Upper lobe of right lung (tissue), 1 donor: Measurements from ENCODE around the gene FAM120B. TPM values are rescaled to one million over a fixed set of nuclear protein-coding genes. Genes with fewer than 3 reads are reported as not detected.
"Not testable (repeated sequence)": the region's sequence is repeated elsewhere in the genome, so short reads cannot be mapped to it uniquely, and the experiment has no call there.

Source experiments
- ATAC-seq: fragments of 200-7000 bp; cut with Tn5 transposase; one replicate; pipeline ENCODE4 v1.9.1; 2020; ENCODE audit warnings: mild to moderate bottlenecking, moderate library complexity
- DNase-seq: peaks from one replicate; pipeline ENCODE4 v3.0.0-alpha.2; 2020
- H3K27ac ChIP-seq: fragments of 200-600 bp; one replicate; pipeline ENCODE4 v1.8.0; 2022
- H3K27me3 ChIP-seq: fragments of 200-600 bp; one replicate; pipeline ENCODE4 v1.8.0; 2022; ENCODE audit warnings: mild to moderate bottlenecking
- H3K36me3 ChIP-seq: fragments of 200-600 bp; one replicate; pipeline ENCODE4 v1.8.0; 2022
- H3K4me1 ChIP-seq: fragments of 200-600 bp; one replicate; pipeline ENCODE4 v1.8.0; 2022
- H3K4me3 ChIP-seq: fragments of 200-600 bp; one replicate; pipeline ENCODE4 v1.8.0; 2022; ENCODE audit warnings: mild to moderate bottlenecking
- H3K9me3 ChIP-seq: fragments of 200-600 bp; one replicate; pipeline ENCODE4 v1.8.0; 2022
- intact Hi-C: fragments of 100-400 bp; cut with DNase I; formaldehyde crosslinking; loops from one replicate; pipeline ENCODE4 v1.11.0; 2022
- total RNA-seq: library from RNA; stranded (reverse); fragmentation: NEBNext Ultra II Directional; extraction: Animal tissue kit (Norgen Biotek cat#: 25700); gene quantifications from one replicate; pipeline ENCODE4 v1.2.1, GENCODE V29; 2021
- TF ChIP-seq, protein P1 (sequence below): fragments of 200-600 bp; IDR thresholded peaks from one replicate; pipeline ENCODE4 v1.8.0; 2022; ENCODE audit warnings: antibody characterized with exemption
- donor health status: DM: no; HTN: yes; CAD: no; lungs with severe emphysema.

Gene FAM120B
- total RNA-seq, 1 donor from 2014 or later, result 26.1 TPM

DNA sequence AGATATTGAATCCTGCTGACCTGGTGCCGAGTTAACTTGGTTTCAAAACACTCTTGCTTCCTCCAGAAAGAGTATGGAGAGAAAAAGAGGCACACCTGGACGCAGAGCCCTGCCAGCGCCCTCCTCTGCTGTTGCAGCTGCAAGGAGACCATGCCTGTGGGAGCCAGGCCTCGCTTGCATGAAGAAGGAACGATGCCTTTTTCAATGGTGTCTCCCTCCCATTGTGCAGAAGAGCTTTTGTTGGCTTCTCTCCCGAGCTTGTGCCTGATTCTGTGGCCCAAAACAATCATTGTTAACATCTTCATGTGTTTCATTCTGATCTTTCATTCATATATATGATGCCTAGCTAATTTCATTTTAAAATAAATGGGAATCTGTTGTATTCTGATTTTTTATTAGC lies 98.1 kb downstream of the FAM120B start:
- Histone ChIP-seq H3K4me1 (no peaks in the 10 kb centered on the region), H3K36me3 (peaks cover 62% of the 10 kb centered on the region), H3K4me3 (no peak overlapping the region), H3K27ac (no peak overlapping the region), H3K27me3 (no peaks in the 10 kb centered on the region), H3K9me3 (no peaks in the 10 kb centered on the region)
- TF ChIP-seq, protein P1, sequence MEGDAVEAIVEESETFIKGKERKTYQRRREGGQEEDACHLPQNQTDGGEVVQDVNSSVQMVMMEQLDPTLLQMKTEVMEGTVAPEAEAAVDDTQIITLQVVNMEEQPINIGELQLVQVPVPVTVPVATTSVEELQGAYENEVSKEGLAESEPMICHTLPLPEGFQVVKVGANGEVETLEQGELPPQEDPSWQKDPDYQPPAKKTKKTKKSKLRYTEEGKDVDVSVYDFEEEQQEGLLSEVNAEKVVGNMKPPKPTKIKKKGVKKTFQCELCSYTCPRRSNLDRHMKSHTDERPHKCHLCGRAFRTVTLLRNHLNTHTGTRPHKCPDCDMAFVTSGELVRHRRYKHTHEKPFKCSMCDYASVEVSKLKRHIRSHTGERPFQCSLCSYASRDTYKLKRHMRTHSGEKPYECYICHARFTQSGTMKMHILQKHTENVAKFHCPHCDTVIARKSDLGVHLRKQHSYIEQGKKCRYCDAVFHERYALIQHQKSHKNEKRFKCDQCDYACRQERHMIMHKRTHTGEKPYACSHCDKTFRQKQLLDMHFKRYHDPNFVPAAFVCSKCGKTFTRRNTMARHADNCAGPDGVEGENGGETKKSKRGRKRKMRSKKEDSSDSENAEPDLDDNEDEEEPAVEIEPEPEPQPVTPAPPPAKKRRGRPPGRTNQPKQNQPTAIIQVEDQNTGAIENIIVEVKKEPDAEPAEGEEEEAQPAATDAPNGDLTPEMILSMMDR, result no peak
- DNase-seq (no peak), ATAC-seq (no peak)
- intact Hi-C loops, result no loop called here

DNA sequence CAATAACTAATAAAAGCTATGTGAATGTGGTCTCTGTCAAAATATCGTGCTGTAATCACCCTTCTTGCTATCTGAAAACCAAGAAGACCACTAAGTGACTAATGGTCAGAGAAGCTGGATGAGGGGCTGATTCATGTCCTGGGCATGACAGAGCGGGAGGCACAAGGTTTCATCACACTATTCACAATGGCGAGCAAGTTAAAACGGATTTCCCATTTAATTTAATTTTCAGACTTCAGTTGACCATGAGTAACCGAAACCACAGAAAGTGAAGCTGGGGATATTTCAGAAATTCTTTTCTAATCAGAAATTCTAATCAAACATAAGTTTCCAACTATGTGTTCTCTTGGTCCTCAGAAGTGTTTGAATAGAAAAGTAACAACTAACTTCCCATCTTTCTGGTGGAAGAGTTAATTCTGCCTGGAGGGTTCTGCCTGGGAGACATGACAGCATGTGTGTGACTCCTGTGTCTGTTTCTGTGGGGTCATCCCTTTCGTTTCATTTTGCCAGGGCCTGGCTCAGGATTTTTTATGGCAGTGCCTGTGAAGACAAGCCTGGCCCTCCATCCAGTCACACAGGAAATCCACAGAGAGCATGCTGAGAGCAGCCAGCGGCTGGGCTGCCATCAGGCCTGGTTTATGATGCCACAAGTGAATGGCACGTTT lies 98.9 kb downstream of the FAM120B start:
- Histone ChIP-seq H3K27ac (no peak overlapping the region), H3K4me3 (no peak overlapping the region), H3K27me3 (no peaks in the 10 kb centered on the region), H3K9me3 (no peaks in the 10 kb centered on the region), H3K4me1 (no peaks in the 10 kb centered on the region), H3K36me3 (peaks cover 58% of the 10 kb centered on the region)
- TF ChIP-seq, protein P1, result no peak
- DNase-seq (no peak), ATAC-seq (no peak)
- intact Hi-C loops, result no loop called here

DNA sequence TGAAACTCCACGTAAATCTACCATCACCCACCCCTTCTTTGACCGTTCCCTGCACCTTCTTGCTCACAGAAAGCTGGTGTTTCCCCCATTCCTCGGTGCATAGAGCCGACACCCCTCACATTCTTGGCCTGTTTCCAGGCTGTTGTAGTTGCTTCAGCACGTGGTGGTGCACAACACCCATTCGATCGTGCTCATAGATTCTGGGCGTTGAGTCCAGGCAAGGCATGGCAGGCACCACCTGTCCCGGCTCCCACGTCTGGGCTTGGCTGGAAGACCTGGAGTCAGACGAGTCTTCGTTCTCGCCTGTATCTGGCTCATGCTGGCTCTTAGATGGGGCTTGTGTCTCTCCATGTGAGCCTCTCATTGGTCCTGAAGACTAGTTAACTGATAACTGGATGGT lies 100.6 kb downstream of the FAM120B start:
- Histone ChIP-seq H3K36me3 (peaks cover 40% of the 10 kb centered on the region), H3K27ac (no peak overlapping the region), H3K4me3 (no peak overlapping the region), H3K27me3 (no peaks in the 10 kb centered on the region), H3K4me1 (no peaks in the 10 kb centered on the region), H3K9me3 (no peaks in the 10 kb centered on the region)
- DNase-seq, result no peak
- no peak for ATAC-seq
- TF ChIP-seq, protein P1, result no peak
- intact Hi-C loops, result no loop called here

DNA sequence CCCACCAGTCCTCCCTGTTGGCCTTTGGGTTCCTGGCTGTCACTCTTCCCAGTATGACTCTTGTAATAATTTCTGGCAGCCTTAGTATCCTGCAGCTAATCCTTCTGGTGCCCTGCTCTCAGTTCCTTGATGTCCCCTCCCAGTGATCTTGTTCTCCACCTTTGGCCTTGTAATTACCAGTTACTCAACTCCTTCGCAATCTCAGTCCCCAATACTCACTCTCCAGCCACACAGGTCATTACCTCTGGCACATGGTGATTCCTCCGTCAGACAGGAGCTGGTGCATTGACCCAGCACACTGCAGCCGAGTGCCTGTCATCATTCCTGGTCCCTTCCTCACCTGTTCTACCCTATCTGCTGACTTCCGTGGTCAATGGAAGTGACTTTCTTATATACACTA lies 101.4 kb downstream of the FAM120B start:
- TF ChIP-seq, protein P1, result no peak
- Histone ChIP-seq H3K27ac (no peak overlapping the region), H3K27me3 (no peaks in the 10 kb centered on the region), H3K9me3 (no peaks in the 10 kb centered on the region), H3K36me3 (peaks cover 34% of the 10 kb centered on the region), H3K4me1 (no peaks in the 10 kb centered on the region), H3K4me3 (no peak overlapping the region)
- intact Hi-C loops, result no loop called here
- no peak for DNase-seq
- ATAC-seq, result no peak

DNA sequence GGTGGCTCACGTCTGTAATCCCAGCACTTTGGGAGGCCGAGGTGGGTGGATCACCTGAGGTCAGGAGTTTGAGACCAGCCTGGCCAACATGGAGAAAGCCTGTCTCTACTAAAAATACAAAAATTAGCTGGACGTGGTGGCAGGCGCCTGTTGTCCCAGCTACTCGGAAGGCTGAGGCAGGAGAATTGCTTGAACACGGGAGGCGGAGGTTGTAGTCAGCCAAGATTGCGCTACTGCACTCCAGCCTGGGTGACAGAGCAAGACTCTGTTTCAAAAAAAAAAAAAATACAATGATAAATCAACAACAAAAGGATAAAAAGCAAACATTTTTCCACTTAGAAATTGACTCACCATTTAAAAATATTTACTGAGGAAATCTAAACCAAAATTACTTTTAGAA lies 103.2 kb downstream of the FAM120B start:
- H3K4me1 ChIP-seq, H3K4me3 ChIP-seq, DNase-seq, H3K27me3 ChIP-seq, H3K27ac ChIP-seq, intact Hi-C loops, ATAC-seq, H3K9me3 ChIP-seq: not testable (repeated sequence)
- H3K36me3 ChIP-seq, result peaks cover 16% of the 10 kb centered on the region

DNA sequence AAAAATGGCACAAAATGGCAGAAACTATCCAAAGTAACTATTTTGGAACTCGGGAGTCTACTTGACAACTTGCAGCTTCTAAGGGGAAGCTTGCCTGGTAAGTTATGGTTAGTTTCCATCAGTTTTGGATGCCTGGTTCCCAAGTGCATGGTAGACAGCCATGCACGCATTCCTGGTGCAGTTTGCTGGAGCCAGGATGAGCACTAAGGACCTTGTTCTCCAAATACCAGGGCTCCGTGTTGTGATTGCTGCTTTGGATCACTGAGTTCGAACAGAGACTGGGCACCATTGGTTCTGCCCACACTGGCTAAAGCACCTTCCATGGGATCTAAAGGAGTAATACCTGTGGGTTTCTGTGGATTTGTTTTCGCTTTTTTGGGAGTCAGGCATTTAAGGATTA lies 103.7 kb downstream of the FAM120B start:
- no peak overlapping the region for H3K4me3 ChIP-seq
- H3K27ac ChIP-seq, result no peak overlapping the region
- TF ChIP-seq, protein P1, result no peak
- H3K4me1 ChIP-seq, result no peaks in the 10 kb centered on the region
- DNase-seq (no peak), ATAC-seq (no peak)
- no peaks in the 10 kb centered on the region for H3K9me3 ChIP-seq
- peaks cover 11% of the 10 kb centered on the region for H3K36me3 ChIP-seq
- intact Hi-C loops, result no loop called here
- H3K27me3 ChIP-seq, result no peaks in the 10 kb centered on the region
